NCI-H1105 (cell line): Measurements from ENCODE around the gene LRP1-AS.
A peak's percentile ranks its signal among the peaks of the same experiment; 100 is the strongest.

ENCODE experiments used
- DNase-seq: peaks from one replicate; lab custom pipeline; 2025; lab: John Stamatoyannopoulos, UW

The LRP1-AS gene

DNA sequence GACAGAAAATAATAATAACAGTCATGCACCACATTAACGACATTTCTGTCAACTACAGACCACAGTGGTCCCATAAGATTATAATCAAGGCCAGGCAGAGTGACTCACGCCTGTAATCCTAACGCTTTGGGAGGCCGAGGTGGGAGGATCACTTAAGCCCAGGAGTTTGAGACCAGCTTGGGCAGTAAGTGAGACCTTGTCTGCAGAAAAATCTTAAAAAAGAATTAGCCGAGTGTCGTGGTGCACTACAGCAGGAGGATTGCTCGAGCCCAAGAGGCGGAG, 49.9 kb downstream of the LRP1-AS start:
- no peak for DNase-seq

DNA sequence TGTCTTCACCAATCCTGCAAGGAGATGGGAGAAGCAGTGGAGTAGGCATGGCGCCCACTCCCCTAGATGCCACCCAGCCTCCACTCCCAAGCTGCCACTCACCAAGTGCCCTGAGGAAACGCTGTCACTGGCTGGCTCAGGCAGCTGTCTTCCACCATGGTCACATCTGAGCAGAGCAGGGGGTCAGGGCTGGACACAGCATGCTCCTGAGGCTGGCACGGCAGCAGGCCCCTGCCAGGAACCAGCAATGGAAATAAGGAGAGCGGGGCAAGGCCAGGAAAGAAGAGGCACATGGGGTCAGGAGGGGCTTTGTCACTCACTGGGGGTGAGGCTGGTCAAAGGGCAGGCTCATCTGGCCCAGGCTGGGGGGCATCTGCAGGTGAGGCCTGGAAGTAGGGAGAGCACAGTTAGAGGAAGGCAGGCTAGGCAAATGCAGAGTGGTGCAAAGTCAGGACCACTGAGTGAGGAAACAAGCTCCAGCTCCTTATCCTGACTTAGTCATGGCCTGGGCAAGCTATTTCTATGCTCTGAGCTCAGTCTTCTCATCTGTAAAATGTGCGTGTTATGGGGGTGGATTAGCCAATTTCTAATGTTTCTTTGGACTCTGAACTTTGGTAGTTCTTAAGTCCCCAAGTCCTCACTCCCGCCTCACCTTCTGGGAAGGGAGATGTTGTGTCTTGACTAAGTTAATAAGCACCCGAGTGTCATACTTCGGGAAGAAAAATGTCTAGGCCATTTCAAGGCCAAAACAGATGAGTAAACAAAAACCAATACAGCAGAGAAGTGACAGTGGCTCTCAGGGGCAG, 50.5 kb downstream of the LRP1-AS start:
- DNase-seq: no peak

DNA sequence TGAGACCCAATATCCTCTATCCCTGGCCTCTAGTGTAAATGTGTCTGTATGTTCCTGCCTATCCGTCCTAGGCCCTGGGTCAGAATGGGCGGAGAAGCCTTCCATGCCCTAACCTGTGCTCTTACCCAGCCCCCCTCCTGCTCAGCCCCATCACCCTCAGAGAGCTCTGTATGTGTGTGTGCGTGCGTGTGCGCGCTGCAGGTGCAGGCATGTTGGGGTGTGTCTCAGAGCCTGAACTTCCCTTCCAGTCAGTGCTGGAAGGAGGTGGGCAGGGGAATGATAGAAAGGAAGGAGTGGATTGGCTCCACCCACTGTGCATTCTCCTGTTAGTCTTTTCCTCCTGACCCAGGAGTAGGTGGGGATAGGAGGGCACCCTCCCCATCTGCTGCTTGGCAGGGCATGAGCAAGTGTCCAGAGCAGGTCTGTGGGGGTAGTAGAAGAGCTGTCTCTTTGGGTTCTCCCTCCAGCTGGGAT, 51.3 kb downstream of the LRP1-AS start:
- DNase-seq: peak; percentile 63

- no peak for DNase-seq
These were observed 52.0 kb downstream of the LRP1-AS start for GRCh38 chr12:57095440-57095839.
